Spleen (tissue), 7 donors: Measurements from ENCODE around the gene TMEM259.
A peak's percentile ranks its signal among the peaks of the same experiment; 100 is the strongest.

Experiments
- CTCF ChIP-seq, 11 experiments: fragments of 200-600 bp in 7 of 11; fragments of 450-650 bp in 4 of 11; sonication (generic) in 4 of 11; IDR thresholded peaks in 8 of 11; conservative IDR thresholded peaks in 3 of 11; 1 replicate in 7 of 11; 2 replicates in 4 of 11; pipeline versions ENCODE4 v1.4.0 to v1.8.0; 2016 to 2021; ENCODE audit warnings: antibody characterized with exemption in 11 of 11, inconsistent platforms in 4 of 11, mild to moderate bottlenecking in 1 of 11
- POLR2A ChIP-seq, 3 donors: fragments of 450-650 bp; IDR thresholded peaks; one replicate each; pipeline ENCODE4 v1.5.1; 2017; ENCODE audit warnings: antibody characterized with exemption in 3 of 3, mild to moderate bottlenecking in 1 of 3
- donor health status: DM: no; HTN: no; CAD: no; lungs with moderate emphysema.
- donor health status: DM: no; HTN: no; CAD: no.
- donor health status: DM: no; HTN: no; CAD: no.

GRCh38 chr19:1064661-1065605 lies 44.0 kb upstream of the TMEM259 start:
- peak; percentile 82 to 98 (median 94) for TF ChIP-seq CTCF (IDR thresholded peaks at IDR 0.05 in 8 of 11, conservative IDR thresholded peaks at IDR 0.05 in 3 of 11)
- no peak for TF ChIP-seq POLR2A (IDR thresholded peaks at IDR 0.05)
